ENCODE data around the gene GPR139.

DNA sequence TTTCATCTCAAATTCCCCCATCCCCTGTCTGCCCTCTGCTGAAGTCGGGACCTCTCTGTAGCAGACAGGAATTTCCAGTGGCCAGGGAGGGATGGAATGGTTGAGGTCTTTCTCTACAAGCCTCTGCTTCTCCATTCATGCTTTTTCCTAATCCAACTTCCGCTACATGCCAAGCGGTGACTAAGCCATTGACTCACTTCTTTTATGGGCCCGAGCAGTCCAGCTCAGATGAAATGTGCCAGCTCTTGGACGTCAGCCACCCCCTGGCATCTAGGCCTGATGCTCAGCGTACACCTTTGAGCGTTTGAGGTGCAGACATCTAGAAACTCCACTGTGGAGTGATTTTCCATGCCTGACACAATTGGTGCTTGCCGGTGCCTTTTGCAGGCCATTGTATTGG, 40.7 kb upstream of the GPR139 start:
- no peak for TF ChIP-seq POLR2AphosphoS5 (IDR thresholded peaks at IDR 0.05; ENCODE audit: low read depth, low read length)
- TF ChIP-seq SPI1 (IDR thresholded peaks at IDR 0.05; ENCODE audit: low read depth, low read length) = no peak
- TF ChIP-seq POLR2A (IDR thresholded peaks at IDR 0.05; ENCODE audit: low read depth, low read length) = no peak
- TF ChIP-seq TAF1 (IDR thresholded peaks at IDR 0.05; ENCODE audit: low read depth, low read length) = no peak
- TF ChIP-seq POU2F2 (IDR thresholded peaks at IDR 0.05; ENCODE audit: low read depth, low read length) = no peak
